Transverse colon (tissue), 4 donors: ENCODE data around the gene TM4SF4.

ENCODE experiments used
- CTCF ChIP-seq, 5 experiments: fragments of 200-600 bp in 3 of 5; fragments of 450-650 bp in 2 of 5; sonication (generic) in 3 of 5; IDR thresholded peaks; 1 replicate in 2 of 5; 2 replicates in 3 of 5; pipeline ENCODE4 v1.5.1; 2016 to 2017; ENCODE audit warnings: antibody characterized with exemption in 5 of 5, inconsistent platforms in 3 of 5, mild to moderate bottlenecking in 2 of 5, moderate library complexity in 1 of 5
- EP300 ChIP-seq: sonication (generic); formaldehyde crosslinking; IDR thresholded peaks from one replicate; pipeline ENCODE4 v1.6.1; 2017; ENCODE audit warnings: antibody characterized with exemption, low read depth
- POLR2A ChIP-seq: fragments of 450-650 bp; IDR thresholded peaks from one replicate; pipeline ENCODE4 v1.6.1; 2016; ENCODE audit warnings: antibody characterized with exemption, mild to moderate bottlenecking, moderate library complexity
- POLR2AphosphoS5 ChIP-seq, 3 donors: sonication (generic); formaldehyde crosslinking; IDR thresholded peaks; one replicate each; pipeline ENCODE4 v1.6.1; 2016; ENCODE audit warnings: antibody characterized with exemption in 3 of 3

- no peak for TF ChIP-seq POLR2A
- TF ChIP-seq CTCF (IDR thresholded peaks at IDR 0.05) = no peak
- no peak for TF ChIP-seq POLR2AphosphoS5 (IDR thresholded peaks at IDR 0.05)
- no peak for TF ChIP-seq EP300
These were observed 14.4 kb upstream of the TM4SF4 start for GRCh38 chr3:149460117-149460516.
